ENCODE measurements around the gene FUT6.
A peak's percentile ranks its signal among the peaks of the same experiment; 100 is the strongest.

The FUT6 gene

GRCh38 chr19:5793188-5793587 is 46.3 kb downstream of the FUT6 start:
- H3K9me3 ChIP-seq (replicated peaks in 1 of 11), result no peaks in the 10 kb centered on the region

GRCh38 chr19:5792224-5792623 is 47.3 kb downstream of the FUT6 start:
- Histone ChIP-seq H3K4me1 (peaks cover 6 to 18% (median 8%) of the 10 kb centered on the region in 10 experiments), H3K9me3 (replicated peaks in 1 of 11) (no peaks in the 10 kb centered on the region), H3K27ac (no peak overlapping the region), H4K20me1 (peaks cover 8 to 33% (median 32%) of the 10 kb centered on the region in 11 experiments; a peak in 19 of 22 replicates), H3K4me2 (no peak overlapping the region), H3K27me3 (no peaks in the 10 kb centered on the region), H3K36me3 (peaks cover 29 to 31% (median 30%) of the 10 kb centered on the region in 11 experiments), H3K4me3 (no peak overlapping the region), H3K9ac (no peak overlapping the region)
- no peak for TF ChIP-seq Cebpa-rat (IDR thresholded peaks at IDR 0.05)

More at GRCh38 chr19:5793188-5793587, 46.3 kb downstream of the FUT6 start:
- no peaks in the 10 kb centered on the region; a peak in 1 of 22 replicates for H3K27me3 ChIP-seq
- peaks cover 5 to 23% (median 22%) of the 10 kb centered on the region in 11 experiments; a peak in 19 of 22 replicates for H4K20me1 ChIP-seq
- H3K4me3 ChIP-seq, result no peak overlapping the region
- no peak overlapping the region for H3K27ac ChIP-seq
- H3K9ac ChIP-seq, result no peak overlapping the region
- no peak overlapping the region for H3K4me2 ChIP-seq
- H3K4me1 ChIP-seq, result peaks cover 7 to 24% (median 13%) of the 10 kb centered on the region in 10 experiments
- H3K36me3 ChIP-seq, result peaks cover 19 to 22% (median 21%) of the 10 kb centered on the region in 11 experiments
- TF ChIP-seq Cebpa-rat (IDR thresholded peaks at IDR 0.05), result no peak

GRCh38 chr19:5790559-5791520 is 48.7 kb downstream of the FUT6 start, which contains the start of gene DUS3L:
Gene DUS3L (minus strand): TSS chr19:5791163. CDS start chr19:5791141, 22 bp downstream.
- Histone ChIP-seq H3K9ac (peak within 1 kb of the TSS; percentile 93 to 99 (median 96)), H3K4me3 (peak within 1 kb of the TSS; percentile 69 to 92 (median 78)), H3K27me3 (no peaks in the 10 kb centered on the region), H3K4me2 (peak within 1 kb of the TSS; percentile 77 to 98 (median 90)), H3K4me1 (peaks cover 6 to 18% (median 8%) of the 10 kb centered on the region in 10 experiments), H3K27ac (peak within 1 kb of the TSS; percentile 96 to 100 (median 98)), H3K36me3 (peaks cover 43 to 45% (median 44%) of the 10 kb centered on the region in 11 experiments), H3K9me3 (replicated peaks in 1 of 11) (no peaks in the 10 kb centered on the region), H4K20me1 (peaks cover 8 to 46% (median 45%) of the 10 kb centered on the region in 11 experiments; a peak in 19 of 22 replicates)
- TF ChIP-seq Cebpa-rat (IDR thresholded peaks at IDR 0.05), result no peak

GRCh38 chr19:5789886-5790558 is 49.5 kb downstream of the FUT6 start:
- H3K36me3 ChIP-seq, result peaks cover 51 to 53% (median 52%) of the 10 kb centered on the region in 11 experiments
- H3K4me3 ChIP-seq, result peak overlapping the region; percentile 69 to 92 (median 78)
- H3K9ac ChIP-seq, result peak overlapping the region; percentile 93 to 99 (median 96)
- H3K9me3 ChIP-seq (replicated peaks in 1 of 11), result no peaks in the 10 kb centered on the region
- H3K27ac ChIP-seq, result peak overlapping the region; percentile 96 to 100 (median 98); a peak in 21 of 22 replicates
- no peaks in the 10 kb centered on the region for H3K27me3 ChIP-seq
- no peak for TF ChIP-seq Cebpa-rat (IDR thresholded peaks at IDR 0.05)
- peaks cover 8 to 55% (median 53%) of the 10 kb centered on the region in 11 experiments; a peak in 19 of 22 replicates for H4K20me1 ChIP-seq
- H3K4me2 ChIP-seq, result peak overlapping the region; percentile 77 to 98 (median 90)
- H3K4me1 ChIP-seq, result peaks cover 6 to 18% (median 8%) of the 10 kb centered on the region in 10 experiments

GRCh38 chr19:5789351-5789761 is 50.1 kb downstream of the FUT6 start:
- Histone ChIP-seq H3K36me3 (peaks cover 58 to 60% (median 59%) of the 10 kb centered on the region in 11 experiments), H3K27ac (no peak overlapping the region), H3K27me3 (no peaks in the 10 kb centered on the region), H3K4me2 (peak overlapping the region in 2 of 11 experiments; percentile 91 to 93; a peak in 5 of 22 replicates), H3K4me1 (peaks cover 6 to 15% (median 8%) of the 10 kb centered on the region in 10 experiments), H3K4me3 (peak overlapping the region in 1 of 10 experiments; percentile 76; a peak in 1 of 20 replicates), H3K9ac (peak overlapping the region in 3 of 11 experiments; percentile 94 to 99 (median 95); a peak in 3 of 22 replicates), H3K9me3 (replicated peaks in 1 of 11) (no peaks in the 10 kb centered on the region), H4K20me1 (peaks cover 8 to 61% (median 60%) of the 10 kb centered on the region in 11 experiments; a peak in 19 of 22 replicates)
- TF ChIP-seq Cebpa-rat (IDR thresholded peaks at IDR 0.05), result no peak

- H3K9ac ChIP-seq, result peak overlapping the region in 2 of 11 experiments; percentile 6 to 31; a peak in 2 of 22 replicates
- H3K4me1 ChIP-seq, result peaks cover 6 to 13% (median 7%) of the 10 kb centered on the region in 10 experiments
- TF ChIP-seq Cebpa-rat (IDR thresholded peaks at IDR 0.05), result no peak
- peaks cover 8 to 71% (median 65%) of the 10 kb centered on the region in 11 experiments; a peak in 19 of 22 replicates for H4K20me1 ChIP-seq
- H3K4me3 ChIP-seq, result no peak overlapping the region
- peaks cover 63 to 69% (median 68%) of the 10 kb centered on the region in 11 experiments for H3K36me3 ChIP-seq
- no peak overlapping the region for H3K27ac ChIP-seq
- no peaks in the 10 kb centered on the region for H3K27me3 ChIP-seq
- H3K4me2 ChIP-seq, result no peak overlapping the region
- no peaks in the 10 kb centered on the region for H3K9me3 ChIP-seq (replicated peaks in 1 of 11)
Observed at GRCh38 chr19:5788422-5788821, 51.1 kb downstream of the FUT6 start.

GRCh38 chr19:5787409-5788182 is 51.9 kb downstream of the FUT6 start:
- Histone ChIP-seq H3K27me3 (no peaks in the 10 kb centered on the region), H3K4me2 (no peak overlapping the region), H3K27ac (no peak overlapping the region), H3K4me3 (no peak overlapping the region), H4K20me1 (peaks cover 8 to 79% (median 66%) of the 10 kb centered on the region in 11 experiments; a peak in 19 of 22 replicates), H3K4me1 (peaks cover 6 to 13% (median 7%) of the 10 kb centered on the region in 10 experiments), H3K36me3 (peaks cover 63 to 78% (median 76%) of the 10 kb centered on the region in 11 experiments), H3K9me3 (replicated peaks in 1 of 11) (no peaks in the 10 kb centered on the region), H3K9ac (peak overlapping the region in 1 of 11 experiments; percentile 31; a peak in 1 of 22 replicates)
- TF ChIP-seq Cebpa-rat (IDR thresholded peaks at IDR 0.05), result no peak
